Ramos (cell line): ENCODE data around the gene MGAT5.

Experiments
- in situ Hi-C: fragments of 300-500 bp; cut with MboI; formaldehyde crosslinking; loops from one replicate; pipeline ENCODE4 v1.14.3; 2022; ENCODE audit warnings: low sequenced_read_pairs; ENCODE audit not compliant: unreplicated experiment

The MGAT5 gene

DNA sequence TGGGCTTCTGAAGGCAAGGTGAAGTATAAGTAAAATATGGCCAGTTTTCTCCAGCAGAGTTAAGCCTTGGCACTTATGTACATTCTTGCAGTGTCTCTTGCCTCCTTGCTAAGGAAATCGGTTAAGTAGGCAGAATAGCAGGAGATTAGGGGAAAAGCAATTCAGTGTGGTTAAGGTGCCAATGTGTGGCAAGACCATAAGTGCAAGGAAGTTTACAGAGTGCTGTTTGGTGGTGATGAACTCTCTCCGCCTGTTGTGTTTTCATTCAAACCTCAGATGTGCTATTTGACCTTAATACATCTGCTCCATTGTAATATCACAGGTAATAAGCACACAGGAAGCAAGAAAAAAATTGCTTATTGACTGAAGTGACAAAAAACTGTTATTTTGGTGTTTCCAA is 156.1 kb downstream of the MGAT5 start:
- in situ Hi-C loops: loop anchor here (5.0 to 10.0 kb wide), 2 partner anchors 165 to 293 kb away; no protein-coding TSS in a partner anchor

DNA sequence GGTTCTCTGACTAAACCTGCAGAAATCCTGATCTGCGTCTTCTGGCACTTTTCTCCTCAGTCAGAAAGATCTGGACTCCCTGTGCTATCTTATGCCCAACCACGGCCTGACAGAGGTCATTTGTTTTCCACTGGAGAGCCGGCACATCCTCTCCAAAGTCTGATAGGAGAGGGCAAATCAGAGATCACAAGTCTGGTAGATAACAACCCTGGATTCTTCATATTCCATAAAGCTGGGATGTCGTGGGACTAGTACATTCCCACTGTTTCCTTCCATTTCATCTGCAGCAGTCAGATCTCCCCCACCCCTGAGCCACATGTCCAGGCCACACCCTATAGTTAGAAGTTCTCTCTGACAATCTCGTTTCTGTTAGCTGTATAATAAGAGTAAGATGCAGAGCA is 157.0 kb downstream of the MGAT5 start:
- in situ Hi-C loops: loop anchor here (5.0 to 10.0 kb wide), 2 partner anchors 166 to 294 kb away; no protein-coding TSS in a partner anchor

DNA sequence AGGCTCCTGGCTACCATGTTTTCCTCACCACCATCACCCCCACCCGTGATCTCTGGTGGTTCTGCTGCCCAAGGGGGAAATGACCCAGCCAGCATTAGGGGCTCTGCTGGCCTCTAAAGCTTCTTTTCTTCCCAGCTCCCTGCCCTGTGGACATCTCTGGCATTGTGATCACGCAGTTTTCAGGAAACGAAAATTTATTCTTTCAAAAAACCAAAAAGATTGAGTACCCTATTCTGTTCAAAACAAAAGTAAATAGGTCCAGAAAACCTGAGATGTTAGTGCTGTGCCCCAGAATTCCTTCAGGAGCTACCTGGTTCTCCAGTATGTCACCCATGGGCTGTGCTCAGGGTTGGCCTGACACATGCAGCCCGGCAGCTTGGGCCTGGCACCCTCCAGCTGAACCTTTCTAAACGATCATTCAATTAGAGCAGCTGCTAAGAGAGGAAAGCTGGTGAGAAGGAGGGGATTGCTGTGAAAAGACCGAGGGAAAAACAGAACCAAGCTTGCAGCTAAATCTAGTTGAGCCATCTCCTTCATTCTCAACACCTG is 157.5 kb downstream of the MGAT5 start:
- in situ Hi-C loops: loop anchor here (5.0 to 10.0 kb wide), 2 partner anchors 167 to 294 kb away; no protein-coding TSS in a partner anchor

DNA sequence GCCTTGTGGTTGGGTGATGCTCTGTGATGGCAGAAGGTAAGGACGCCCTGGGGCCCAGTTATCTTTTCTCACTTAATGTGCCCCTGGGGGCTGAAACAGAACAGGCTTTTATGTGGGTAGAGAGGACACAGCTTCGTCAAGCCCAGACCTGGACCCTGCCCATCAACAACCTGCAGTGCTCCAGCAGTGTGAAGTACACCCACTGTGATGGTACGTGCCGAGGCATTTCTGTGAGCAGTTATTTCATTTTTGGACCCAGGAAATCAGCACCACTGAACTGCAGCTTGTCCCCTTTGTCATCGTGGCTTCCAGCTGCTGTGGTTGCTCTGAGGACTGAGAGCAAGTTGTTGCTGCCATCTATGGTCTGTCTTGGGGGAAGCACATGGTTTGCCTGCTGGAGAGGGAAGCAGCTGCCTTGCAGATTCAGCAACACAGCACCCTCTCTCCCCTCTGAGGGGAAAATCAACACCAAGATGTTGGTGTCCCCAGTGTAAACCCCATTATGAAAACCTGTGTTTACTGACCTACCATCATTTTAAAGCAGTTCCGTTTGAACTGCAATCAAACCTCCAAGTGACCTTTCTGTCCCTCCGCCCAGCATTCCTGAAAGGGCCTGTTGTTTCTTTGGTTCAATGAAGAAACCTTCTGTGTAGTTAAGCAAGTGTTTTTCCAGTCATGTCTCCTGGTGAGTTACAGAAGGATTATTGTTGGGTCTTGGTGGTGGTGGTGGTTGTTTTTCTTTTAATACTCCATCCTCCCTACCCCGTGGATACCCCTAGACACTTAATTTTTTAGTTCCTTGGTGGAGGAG is 158.2 kb downstream of the MGAT5 start:
- in situ Hi-C loops: loop anchor here (5.0 to 10.0 kb wide), 2 partner anchors 167 to 295 kb away; no protein-coding TSS in a partner anchor

DNA sequence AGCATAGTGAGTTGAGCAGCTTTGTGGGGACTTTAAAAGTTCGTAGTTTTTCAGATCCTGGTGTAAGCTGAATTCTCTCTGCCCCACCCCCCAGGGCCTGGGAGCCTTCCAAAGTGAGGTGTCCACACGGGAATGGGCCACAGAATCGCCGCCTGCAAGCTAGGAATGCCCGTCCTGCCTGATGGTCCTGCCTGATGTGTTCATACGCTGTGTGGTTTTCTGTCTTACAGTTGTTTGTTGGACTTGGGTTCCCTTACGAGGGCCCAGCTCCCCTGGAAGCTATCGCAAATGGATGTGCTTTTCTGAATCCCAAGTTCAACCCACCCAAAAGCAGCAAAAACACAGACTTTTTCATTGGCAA is 158.7 kb downstream of the MGAT5 start:
- in situ Hi-C loops: loop anchor here (5.0 to 10.0 kb wide), 2 partner anchors 168 to 295 kb away; no protein-coding TSS in a partner anchor

DNA sequence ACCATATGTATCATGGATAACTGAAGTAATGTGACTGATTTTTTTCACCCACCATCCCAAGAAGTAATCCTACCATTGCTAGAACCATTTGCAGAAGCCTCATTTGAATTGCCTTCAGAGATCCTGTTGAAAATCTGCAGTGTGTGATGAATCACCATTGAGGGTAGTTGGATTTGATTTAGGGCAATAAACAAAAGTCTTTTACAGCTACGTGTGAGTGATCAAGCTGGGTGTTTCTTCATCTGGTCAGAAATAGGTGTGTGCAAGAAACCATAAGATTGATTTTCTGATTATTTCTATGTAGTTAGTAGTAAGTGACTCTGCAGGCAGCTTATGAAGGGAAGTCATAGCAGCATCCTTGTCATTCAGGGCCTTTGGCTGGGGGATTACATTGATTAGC is 159.6 kb downstream of the MGAT5 start:
- in situ Hi-C loops: loop anchor here (5.0 to 10.0 kb wide), 2 partner anchors 169 to 296 kb away; no protein-coding TSS in a partner anchor

DNA sequence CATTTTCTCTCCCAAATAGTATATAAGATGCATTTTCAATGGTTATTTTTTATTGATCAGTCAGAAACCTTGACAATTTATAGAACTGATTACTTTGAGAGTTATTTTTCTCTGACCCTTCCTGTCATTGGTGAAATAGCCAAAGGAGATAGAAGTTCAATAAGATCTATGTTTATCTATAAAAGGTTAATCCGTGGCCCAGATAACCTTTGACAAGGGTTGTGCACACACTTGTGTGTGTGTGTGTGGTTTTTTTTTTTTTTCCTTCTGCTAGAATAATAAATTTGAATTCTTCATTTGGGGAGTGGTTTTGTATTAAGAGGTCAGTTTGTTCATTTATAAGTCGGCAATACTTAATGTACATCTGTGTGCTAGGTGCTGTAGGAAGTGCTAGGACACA is 160.0 kb downstream of the MGAT5 start:
- in situ Hi-C loops: loop anchor here (5.0 to 10.0 kb wide), 2 partner anchors 169 to 297 kb away; no protein-coding TSS in a partner anchor

DNA sequence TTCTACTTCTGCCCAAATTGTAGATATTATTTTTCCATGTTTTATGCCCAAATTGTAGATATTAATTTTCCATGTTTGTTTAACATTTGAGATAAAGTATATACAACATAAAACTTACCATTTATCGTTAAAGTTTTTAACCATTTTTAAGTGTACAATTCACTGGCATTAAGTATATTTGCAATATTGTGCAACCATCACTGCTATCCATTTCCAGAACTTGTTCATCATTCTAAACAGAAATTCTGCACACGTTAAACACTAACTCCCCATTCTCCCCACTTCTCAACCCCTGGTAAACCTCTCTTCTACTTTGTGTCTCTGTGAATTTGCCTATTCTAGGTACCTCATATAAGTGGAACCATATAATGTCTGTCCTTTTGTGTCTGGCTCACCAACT is 162.1 kb downstream of the MGAT5 start:
- in situ Hi-C loops: loop anchor here (10.0 kb wide), 1 partner anchor 171 kb away; no protein-coding TSS in a partner anchor

DNA sequence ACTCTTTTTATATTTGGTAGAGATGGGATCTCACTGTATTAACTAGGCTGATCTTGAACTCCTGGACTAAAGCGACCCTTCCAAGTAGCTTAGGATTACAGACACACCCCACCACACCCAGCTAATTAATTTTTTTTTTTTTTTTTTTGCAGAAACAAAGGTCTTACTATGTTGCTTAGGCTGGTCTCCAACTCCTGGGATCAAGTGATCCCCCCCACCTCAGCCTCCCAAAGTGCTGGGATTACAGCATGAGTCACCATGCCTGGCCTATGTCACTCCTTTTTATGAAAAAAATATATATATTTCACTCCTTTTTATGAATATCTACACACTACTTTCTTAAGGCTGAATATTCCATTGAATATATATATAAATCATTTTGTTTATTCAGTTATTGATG is 162.8 kb downstream of the MGAT5 start:
- in situ Hi-C loops: loop anchor here (10.0 kb wide), 1 partner anchor 172 kb away; no protein-coding TSS in a partner anchor

DNA sequence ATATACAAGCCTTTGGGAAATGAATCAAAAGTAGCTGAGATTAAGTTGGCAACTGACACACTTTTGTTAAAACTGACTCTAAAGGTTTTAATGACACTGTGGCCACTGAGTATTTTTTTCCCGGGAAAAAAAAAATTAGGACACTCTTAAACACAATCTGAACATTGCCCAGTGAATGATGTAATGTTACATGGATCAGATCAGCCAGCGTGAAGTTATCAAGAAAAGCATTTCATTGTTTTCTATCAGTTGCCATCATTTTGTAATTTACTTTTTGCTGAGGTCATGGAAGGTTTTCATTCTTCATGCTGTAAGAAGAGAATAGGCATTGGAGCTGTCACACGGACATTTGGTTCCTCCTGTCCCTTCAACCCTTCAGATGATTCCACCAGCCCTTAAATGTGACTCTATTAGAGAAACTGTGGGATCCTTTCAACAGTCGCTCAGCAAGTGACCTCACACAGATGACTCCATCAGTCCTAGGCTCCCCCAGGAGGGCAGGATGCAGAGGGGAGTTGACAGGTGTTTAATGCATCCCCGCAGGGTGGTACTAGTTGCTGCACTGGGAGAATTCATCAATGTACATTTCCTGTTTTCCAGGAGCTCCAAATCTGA is 164.2 kb downstream of the MGAT5 start:
- in situ Hi-C loops: loop anchor here (10.0 kb wide), 1 partner anchor 173 kb away; no protein-coding TSS in a partner anchor

DNA sequence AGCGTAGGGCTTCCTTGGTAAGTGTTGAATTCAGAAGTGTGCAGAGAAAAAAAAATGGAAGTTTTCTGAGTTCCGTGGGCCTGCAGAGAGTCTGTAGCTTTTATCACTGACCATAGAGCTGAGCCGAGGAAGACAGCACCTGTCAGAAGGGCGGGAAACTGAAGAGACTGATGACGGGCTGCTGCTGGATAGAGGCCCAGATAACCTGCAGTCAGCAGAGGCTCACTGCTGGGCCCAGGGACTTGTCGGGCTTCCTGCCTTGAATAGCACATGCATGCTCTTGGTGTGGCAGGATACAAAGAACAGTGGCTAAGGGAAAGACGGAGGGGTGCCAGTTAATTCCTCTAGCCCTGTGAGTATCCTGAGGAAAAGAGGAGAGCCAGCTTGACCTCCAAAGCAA is 166.4 kb downstream of the MGAT5 start:
- in situ Hi-C loops: no loop called here

DNA sequence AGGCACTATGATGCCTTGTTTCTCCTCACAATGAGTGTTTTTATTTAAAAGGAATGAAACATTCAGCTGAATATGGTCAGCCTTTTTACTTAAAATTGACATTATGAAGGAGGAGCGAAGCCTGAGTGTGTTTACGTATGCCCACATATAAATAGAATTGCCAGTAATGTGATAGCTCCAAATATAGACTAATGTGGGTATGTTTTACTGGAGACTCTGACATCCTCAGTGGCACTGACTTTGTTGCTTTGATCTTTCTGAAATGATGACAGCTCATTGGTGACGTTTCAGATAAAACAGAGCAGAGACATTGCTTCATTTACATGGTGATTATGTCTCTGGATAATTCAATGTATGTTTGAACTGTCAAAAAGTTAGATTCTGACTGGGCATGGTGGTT is 167.0 kb downstream of the MGAT5 start:
- in situ Hi-C loops: no loop called here

DNA sequence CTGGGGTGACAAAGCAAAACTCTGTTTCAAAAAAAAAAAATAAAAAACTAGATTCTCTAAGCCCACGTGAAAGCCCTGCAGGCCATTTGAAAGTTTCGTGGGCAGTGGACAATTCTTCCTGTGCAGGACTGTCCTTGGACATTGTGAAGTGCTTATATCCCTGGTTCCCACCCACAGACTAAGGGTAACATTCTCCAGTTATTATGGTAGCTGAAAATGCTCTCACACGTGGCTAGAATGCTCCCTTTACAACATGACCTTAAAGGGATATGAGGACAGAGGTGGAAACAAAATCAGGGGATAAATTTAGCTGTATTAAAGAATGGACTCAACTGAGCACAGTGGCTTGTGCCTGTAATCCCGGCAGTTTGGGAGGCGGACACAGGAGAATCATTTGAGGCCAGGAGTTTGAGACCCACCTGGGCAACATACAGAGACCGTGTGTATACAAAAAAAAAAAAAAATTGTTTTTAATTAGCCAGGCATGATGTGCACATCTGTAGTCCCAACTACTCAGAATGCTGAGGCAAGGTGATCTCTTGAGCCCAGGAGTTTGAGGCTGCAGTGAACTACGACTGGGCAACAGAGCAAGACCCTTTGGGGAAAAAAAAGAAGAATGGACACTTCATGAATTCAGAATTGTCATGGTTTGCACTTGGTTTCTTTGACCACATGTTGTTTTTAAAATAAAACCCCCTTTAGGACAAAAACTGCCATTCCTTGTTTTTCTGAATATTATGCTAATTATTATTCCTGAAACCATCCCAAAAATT is 167.9 kb downstream of the MGAT5 start:
- in situ Hi-C loops: no loop called here

DNA sequence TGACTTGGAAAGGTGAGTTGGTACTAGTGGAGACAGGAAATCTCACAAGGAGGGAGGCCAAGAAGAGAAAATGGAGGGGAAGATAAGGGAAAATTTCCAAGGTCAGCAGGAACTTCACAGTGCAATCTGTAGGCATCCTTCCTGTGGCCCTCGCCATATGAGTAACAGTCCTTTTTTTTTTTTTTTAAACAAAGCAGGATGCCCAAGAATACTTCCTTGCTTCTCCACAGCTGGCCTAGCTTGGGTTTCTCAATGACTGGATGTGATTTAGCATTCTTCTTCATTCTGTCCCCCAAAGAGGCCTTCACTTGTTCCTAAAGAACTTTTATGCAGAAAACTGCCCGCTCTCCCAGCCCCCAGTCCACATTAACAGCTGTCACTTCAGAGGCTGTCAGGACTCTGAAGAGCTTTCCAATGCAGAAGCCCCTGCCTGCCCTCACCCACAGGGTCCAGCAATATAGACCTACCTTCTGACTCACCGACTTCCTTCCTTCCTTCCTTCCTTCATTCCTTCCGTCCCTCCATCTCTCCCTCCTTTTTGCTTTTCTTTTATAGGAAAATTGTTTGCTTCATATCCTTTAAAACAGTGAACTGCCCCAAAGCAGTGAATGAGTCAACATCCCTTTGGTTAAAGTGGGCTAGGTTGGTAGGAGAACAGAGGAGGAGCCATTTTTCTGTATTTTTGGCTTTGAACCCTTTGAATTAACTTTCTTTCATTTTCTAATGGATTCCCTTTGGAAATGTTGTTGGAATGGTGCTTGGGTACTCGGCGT is 172.0 kb downstream of the MGAT5 start:
- in situ Hi-C loops: loop anchor here (25.0 kb wide), 1 partner anchor 539 kb away; no protein-coding TSS in a partner anchor

DNA sequence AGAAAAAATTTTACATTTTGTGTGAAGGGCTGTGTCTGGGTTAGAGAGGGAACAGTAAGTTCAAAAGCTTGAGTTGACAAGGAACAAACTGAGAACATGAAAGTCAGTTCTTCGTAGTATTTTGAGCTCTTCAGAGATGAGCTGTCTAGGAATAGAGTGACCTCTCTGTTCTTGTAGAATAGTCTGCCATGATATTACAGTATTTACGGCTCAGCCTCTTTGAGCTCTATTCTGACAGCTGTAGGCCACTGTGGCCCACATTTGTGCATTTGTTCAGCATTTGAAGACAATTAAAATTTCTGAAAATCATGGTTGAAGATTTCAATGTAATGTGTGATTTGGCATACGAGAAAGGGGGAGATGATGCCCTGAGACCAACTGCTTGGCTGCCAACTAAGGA is 172.8 kb downstream of the MGAT5 start:
- in situ Hi-C loops: loop anchor here (25.0 kb wide), 1 partner anchor 539 kb away; no protein-coding TSS in a partner anchor

DNA sequence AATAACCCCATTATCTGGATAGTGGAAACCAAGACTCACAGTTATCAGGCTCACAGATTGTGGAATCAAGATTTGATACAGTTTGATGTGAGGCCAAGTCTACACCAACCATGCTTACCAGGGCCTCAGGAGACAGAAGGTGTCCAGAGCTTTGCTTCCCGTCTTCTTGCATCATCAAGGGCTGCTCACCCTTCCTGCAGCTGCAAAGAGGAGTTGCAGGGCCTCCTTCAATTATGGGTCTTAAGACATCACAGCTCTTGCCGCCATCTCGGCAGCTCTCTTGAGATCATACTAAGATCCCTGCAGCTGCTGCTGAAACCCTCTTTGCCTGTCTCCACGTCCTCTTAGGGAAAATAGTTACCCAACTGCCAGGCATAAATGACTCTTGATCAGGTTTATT is 176.0 kb downstream of the MGAT5 start:
- in situ Hi-C loops: loop anchor here (25.0 kb wide), 1 partner anchor 543 kb away; no protein-coding TSS in a partner anchor

DNA sequence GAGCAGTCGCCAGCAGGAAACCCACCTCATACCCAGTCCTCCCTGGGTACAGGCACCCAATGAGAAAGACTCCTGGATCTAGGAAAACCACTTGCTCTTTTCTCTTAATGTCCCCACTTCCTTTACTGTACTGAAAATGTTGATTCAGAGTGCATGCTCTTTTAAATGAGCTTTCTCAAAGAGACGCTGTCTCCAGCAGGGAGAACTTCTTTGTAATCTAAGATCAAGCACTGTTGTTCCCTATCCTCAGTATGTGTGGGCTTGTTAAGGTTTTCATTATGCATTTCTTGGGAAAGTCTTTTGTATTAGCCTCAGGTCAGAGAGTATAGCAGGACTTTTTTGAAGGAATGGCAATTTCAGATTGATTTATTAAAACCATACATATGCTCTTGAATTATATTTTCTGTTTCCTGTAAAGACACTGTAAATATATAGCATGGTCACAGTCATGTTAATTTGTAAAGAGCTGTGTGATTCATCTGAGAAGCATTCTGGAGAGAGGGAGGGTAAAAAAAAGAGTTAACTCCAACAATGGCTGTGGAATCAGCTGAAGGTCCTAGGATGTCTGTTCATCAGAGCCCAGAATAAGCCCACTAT is 178.1 kb downstream of the MGAT5 start:
- in situ Hi-C loops: loop anchor here (25.0 kb wide), 1 partner anchor 545 kb away; no protein-coding TSS in a partner anchor

DNA sequence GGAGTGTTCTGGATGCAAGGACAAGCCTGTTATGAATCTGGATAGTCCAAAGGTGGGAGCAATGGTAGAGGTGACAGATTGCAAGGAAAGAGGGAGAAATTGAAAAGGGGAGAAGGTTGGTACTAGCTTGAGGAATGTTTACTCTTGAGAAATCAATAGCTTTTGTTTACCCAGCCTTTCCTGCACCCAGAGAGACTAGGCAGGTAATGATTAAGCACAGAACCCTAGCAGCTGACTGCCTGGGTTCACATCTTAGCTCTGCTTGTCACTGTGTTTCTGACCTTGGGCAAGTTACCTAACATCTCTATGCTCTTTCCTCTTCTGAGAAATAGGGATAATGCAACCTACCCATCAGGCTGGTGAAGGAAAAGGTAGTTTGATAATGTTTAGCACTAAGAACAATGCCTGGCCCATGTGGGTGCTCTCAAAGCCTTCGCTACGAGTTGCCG is 178.6 kb downstream of the MGAT5 start:
- in situ Hi-C loops: loop anchor here (25.0 kb wide), 1 partner anchor 545 kb away; no protein-coding TSS in a partner anchor
